Measurements from ENCODE around the gene TMEM106A.
"Not testable (repeated sequence)": the region's sequence is repeated elsewhere in the genome, so short reads cannot be mapped to it uniquely, and the experiment has no call there.

The TMEM106A gene

GRCh38 chr17:43226393-43226792, 14.7 kb downstream of the TMEM106A start:
- Mint-ChIP-seq H3K4me3 (no peak overlapping the region), H3K9me3 (no peaks in the 10 kb centered on the region), H3K27me3 (no peaks in the 10 kb centered on the region), H3K27ac (no peak overlapping the region), H3K36me3 (ENCODE audit: low read depth) (peaks cover 7% of the 10 kb centered on the region), H3K4me1 (no peaks in the 10 kb centered on the region)
- ATAC-seq = no peak
- DNase-seq = no peak

- DNase-seq; H3K36me3 Mint-ChIP-seq (ENCODE audit: low read depth); H3K4me1 Mint-ChIP-seq; ATAC-seq; H3K4me3 Mint-ChIP-seq; H3K27me3 Mint-ChIP-seq; H3K9me3 Mint-ChIP-seq; H3K27ac Mint-ChIP-seq: not testable (repeated sequence)
Observed at GRCh38 chr17:43228020-43228782, 16.5 kb downstream of the TMEM106A start, which contains the start of gene CCDC200. CCDC200 (minus strand) TSS chr17:43228623; CDS start chr17:43228554, 69 bp downstream.

GRCh38 chr17:43231205-43232020, 19.7 kb downstream of the TMEM106A start:
- H3K27me3 Mint-ChIP-seq; H3K27ac Mint-ChIP-seq; H3K4me1 Mint-ChIP-seq; H3K4me3 Mint-ChIP-seq; H3K9me3 Mint-ChIP-seq; ATAC-seq; DNase-seq; H3K36me3 Mint-ChIP-seq (ENCODE audit: low read depth): not testable (repeated sequence)

- H3K36me3 Mint-ChIP-seq (ENCODE audit: low read depth); H3K27me3 Mint-ChIP-seq; H3K4me1 Mint-ChIP-seq; H3K9me3 Mint-ChIP-seq; H3K27ac Mint-ChIP-seq; H3K4me3 Mint-ChIP-seq; ATAC-seq: not testable (repeated sequence)
- peak; percentile 57 for DNase-seq
Observed at GRCh38 chr17:43232021-43232699, 20.5 kb downstream of the TMEM106A start.

GRCh38 chr17:43233263-43233662, 21.6 kb downstream of the TMEM106A start:
- not testable (repeated sequence) for ATAC-seq; DNase-seq; H3K27ac Mint-ChIP-seq; H3K9me3 Mint-ChIP-seq; H3K4me3 Mint-ChIP-seq; H3K36me3 Mint-ChIP-seq (ENCODE audit: low read depth); H3K4me1 Mint-ChIP-seq; H3K27me3 Mint-ChIP-seq

GRCh38 chr17:43233877-43234276, 22.2 kb downstream of the TMEM106A start, which contains the start of gene RNU2-1:
RNU2-1 (minus strand) TSS chr17:43233977.
- H3K9me3 Mint-ChIP-seq; H3K4me3 Mint-ChIP-seq; H3K36me3 Mint-ChIP-seq (ENCODE audit: low read depth); DNase-seq; H3K4me1 Mint-ChIP-seq; H3K27ac Mint-ChIP-seq; H3K27me3 Mint-ChIP-seq; ATAC-seq: not testable (repeated sequence)

- not testable (repeated sequence) for DNase-seq
- ATAC-seq = peak; percentile 76
Observed at GRCh38 chr17:43239597-43239996, 27.9 kb downstream of the TMEM106A start.

GRCh38 chr17:43240596-43241352, 29.1 kb downstream of the TMEM106A start:
- ATAC-seq = peak; percentile 75
- not testable (repeated sequence) for H3K4me3 Mint-ChIP-seq

More at GRCh38 chr17:43239597-43239996, 27.9 kb downstream of the TMEM106A start:
- not testable (repeated sequence) for H3K36me3 Mint-ChIP-seq (ENCODE audit: low read depth); H3K4me3 Mint-ChIP-seq; H3K27me3 Mint-ChIP-seq; H3K4me1 Mint-ChIP-seq; H3K27ac Mint-ChIP-seq; H3K9me3 Mint-ChIP-seq

GRCh38 chr17:43246456-43246855, 34.8 kb downstream of the TMEM106A start:
- H3K36me3 Mint-ChIP-seq (ENCODE audit: low read depth); H3K27ac Mint-ChIP-seq; DNase-seq: not testable (repeated sequence)

More at GRCh38 chr17:43240596-43241352, 29.1 kb downstream of the TMEM106A start:
- not testable (repeated sequence) for H3K9me3 Mint-ChIP-seq; H3K36me3 Mint-ChIP-seq (ENCODE audit: low read depth); H3K27ac Mint-ChIP-seq; H3K4me1 Mint-ChIP-seq; DNase-seq; H3K27me3 Mint-ChIP-seq

More at GRCh38 chr17:43246456-43246855, 34.8 kb downstream of the TMEM106A start:
- not testable (repeated sequence) for ATAC-seq, H3K4me1 Mint-ChIP-seq, H3K4me3 Mint-ChIP-seq, H3K9me3 Mint-ChIP-seq, H3K27me3 Mint-ChIP-seq
